ENCODE measurements around the gene EDC3.

Gene EDC3

GRCh38 chr15:74648051-74648842, 47.6 kb downstream of the EDC3 start:
- no peak for TF ChIP-seq CTCF (IDR thresholded peaks at IDR 0.05; ENCODE audit: low read length, missing control alignments)
- DNase-seq (ENCODE audit: low read depth) = no peak

GRCh38 chr15:74646480-74646879, 49.3 kb downstream of the EDC3 start:
- DNase-seq (ENCODE audit: low read depth) = no peak
- no peak for TF ChIP-seq CTCF (IDR thresholded peaks at IDR 0.05; ENCODE audit: low read length, missing control alignments)
- H3K4me3 ChIP-seq (replicated peaks; ENCODE audit: low read depth, low read length) = no peak overlapping the region

More at GRCh38 chr15:74648051-74648842, 47.6 kb downstream of the EDC3 start:
- no peak overlapping the region for H3K4me3 ChIP-seq (replicated peaks; ENCODE audit: low read depth, low read length)

- H3K4me3 ChIP-seq (replicated peaks; ENCODE audit: low read depth, low read length) = no peak overlapping the region
- no peak for TF ChIP-seq CTCF (IDR thresholded peaks at IDR 0.05; ENCODE audit: low read length, missing control alignments)
- no peak for DNase-seq (ENCODE audit: low read depth)
Observed at GRCh38 chr15:74643665-74644204, 52.1 kb downstream of the EDC3 start.

- no peak overlapping the region for H3K4me3 ChIP-seq (replicated peaks; ENCODE audit: low read depth, low read length)
- peak; percentile 31 for DNase-seq (ENCODE audit: low read depth)
- no peak for TF ChIP-seq CTCF (IDR thresholded peaks at IDR 0.05; ENCODE audit: low read length, missing control alignments)
Observed at GRCh38 chr15:74642734-74643664, 52.8 kb downstream of the EDC3 start.

- DNase-seq (ENCODE audit: low read depth) = no peak
- H3K4me3 ChIP-seq (replicated peaks; ENCODE audit: low read depth, low read length) = no peak overlapping the region
- TF ChIP-seq CTCF (IDR thresholded peaks at IDR 0.05; ENCODE audit: low read length, missing control alignments) = no peak
Observed at GRCh38 chr15:74642348-74642733, 53.5 kb downstream of the EDC3 start.

GRCh38 chr15:74641151-74641550, 54.7 kb downstream of the EDC3 start:
- no peak for DNase-seq (ENCODE audit: low read depth)
- H3K4me3 ChIP-seq (replicated peaks; ENCODE audit: low read depth, low read length) = no peak overlapping the region
- no peak for TF ChIP-seq CTCF (IDR thresholded peaks at IDR 0.05; ENCODE audit: low read length, missing control alignments)

Measured in fibroblast of pulmonary artery (primary cell).